GM18951 (cell line): ENCODE measurements around the gene CR1.
"Not testable (repeated sequence)": the region's sequence is repeated elsewhere in the genome, so short reads cannot be mapped to it uniquely, and the experiment has no call there.

Experiments used
- POLR2A ChIP-seq: IDR thresholded peaks from 4 replicates; pipeline ENCODE4 v1.6.1; 2011; ENCODE audit warnings: mild to moderate bottlenecking; ENCODE audit not compliant: insufficient read length, insufficient read depth; ENCODE audit errors: extremely low read depth
- in situ Hi-C: fragments of 300-500 bp; cut with MboI; formaldehyde crosslinking; loops from one replicate; pipeline ENCODE4 v1.12.0; 2022; ENCODE audit warnings: low sequenced_read_pairs, mixed read lengths, inconsistent platforms; ENCODE audit not compliant: unreplicated experiment

Gene CR1

DNA sequence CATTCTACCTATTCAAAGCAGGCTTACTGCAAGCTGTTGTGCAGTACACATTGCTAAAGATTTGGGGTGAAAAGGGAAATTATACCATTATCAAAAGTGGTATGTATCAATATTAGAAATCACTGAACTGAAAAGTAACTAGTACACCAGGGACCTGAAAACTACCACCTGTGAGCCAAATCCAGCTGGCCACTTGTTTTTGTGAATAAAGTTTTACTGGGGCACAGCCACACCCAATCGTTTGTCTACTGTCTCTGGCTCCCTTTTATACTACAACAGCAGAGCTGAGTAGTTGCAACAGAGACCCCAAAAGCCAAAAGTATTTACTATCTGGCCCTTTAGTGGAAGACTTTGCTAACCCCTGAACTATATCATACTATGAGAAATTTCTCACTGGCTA lies 135.2 kb downstream of the CR1 start:
- in situ Hi-C loops: no loop called here
- no peak for TF ChIP-seq POLR2A

GRCh38 chr1:207633226-207633625 lies 137.3 kb downstream of the CR1 start:
- in situ Hi-C loops: no loop called here
- no peak for TF ChIP-seq POLR2A

DNA sequence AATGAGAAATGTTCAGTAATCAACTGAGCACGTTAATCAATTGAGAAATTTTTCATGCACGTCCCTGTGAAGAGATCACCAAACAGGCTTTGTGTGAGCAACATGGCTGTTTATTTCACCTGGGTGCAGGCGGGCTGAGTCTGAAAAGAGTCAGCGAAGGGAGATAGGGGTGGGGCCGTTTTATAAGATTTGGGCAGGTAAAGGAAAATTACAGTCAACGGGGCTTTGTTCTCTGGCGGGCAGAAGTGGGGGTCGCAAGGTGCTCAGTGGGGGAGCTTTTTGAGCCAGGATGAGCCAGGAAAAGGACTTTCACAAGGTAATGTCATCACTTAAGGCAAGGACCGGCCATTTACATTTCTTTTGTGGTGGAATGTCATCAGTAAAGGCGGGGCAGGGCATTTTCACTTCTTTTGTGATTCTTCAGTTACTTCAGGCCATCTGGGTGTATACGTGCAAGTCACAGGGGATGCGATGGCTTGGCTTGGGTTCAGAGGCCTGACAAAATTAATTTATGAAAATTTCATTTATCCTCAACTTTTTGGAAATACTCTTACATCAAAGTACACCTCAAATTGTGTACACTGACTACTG lies 137.8 kb downstream of the CR1 start:
- in situ Hi-C loops: not testable (repeated sequence)

- in situ Hi-C loops: not testable (repeated sequence)
Measured at GRCh38 chr1:207634293-207634692, 138.3 kb downstream of the CR1 start.

DNA sequence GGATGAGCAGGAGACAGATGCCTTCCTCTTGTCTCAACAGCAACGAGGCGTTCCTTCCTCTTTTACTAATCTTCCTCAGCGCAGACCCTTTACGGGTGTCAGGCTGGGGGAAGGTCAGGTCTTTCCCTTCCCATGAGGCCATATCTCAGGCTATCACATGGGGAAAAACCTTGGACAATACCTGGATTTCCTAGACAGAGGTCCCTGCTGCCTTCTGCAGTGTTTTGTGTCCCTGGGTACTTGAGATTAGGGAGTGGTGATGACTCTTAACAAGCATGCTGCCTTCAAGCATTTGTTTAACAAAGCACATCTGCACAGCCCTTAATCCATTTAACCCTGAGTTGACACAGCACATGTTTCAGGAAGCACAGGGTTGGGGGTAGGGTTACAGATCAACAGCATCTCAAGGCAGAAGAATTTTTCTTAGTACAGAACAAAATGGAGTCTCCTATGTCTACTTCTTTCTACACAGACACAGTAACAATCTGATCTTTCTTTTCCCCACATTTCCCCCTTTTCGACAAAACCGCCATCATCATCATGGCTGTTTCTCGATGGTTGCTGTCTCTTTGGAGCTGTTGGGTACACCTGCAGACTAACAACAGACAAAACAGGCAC lies 139.7 kb downstream of the CR1 start:
- in situ Hi-C loops: not testable (repeated sequence)

DNA sequence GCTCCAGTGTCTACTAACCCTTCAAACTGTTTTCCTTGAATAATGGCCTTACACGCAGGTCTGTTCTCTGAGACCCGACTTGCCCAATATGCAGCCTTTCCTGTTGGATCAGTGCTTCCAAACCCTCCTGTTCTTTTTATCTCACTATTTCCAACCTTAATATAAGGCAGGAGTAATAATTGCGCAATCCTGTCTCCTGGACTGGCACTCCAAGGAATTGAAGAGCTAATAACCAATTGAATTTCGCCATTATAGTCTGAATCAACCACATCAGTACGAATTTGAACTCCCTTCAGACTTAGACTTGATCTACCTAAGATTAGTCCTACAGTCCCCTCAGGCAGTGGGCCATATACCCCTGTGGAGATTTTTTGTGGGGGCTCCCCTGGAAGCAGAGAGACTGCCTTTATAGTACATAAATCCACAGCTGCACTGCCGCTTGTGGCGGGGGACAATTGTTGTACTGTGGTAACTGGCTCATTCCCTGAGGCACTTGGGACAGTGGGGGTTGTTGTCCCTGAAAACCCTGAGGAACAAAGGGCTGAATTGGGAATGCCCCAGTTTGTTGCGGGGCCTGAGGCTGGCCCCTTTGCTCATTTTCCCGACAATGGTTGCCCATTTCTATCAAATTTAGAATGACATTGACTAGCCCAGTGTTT lies 142.7 kb downstream of the CR1 start:
- in situ Hi-C loops: not testable (repeated sequence)

- in situ Hi-C loops: not testable (repeated sequence)
Measured at GRCh38 chr1:207639362-207639761, 143.4 kb downstream of the CR1 start.

GRCh38 chr1:207644166-207644851 lies 148.4 kb downstream of the CR1 start:
- TF ChIP-seq POLR2A: no peak
- in situ Hi-C loops: no loop called here

DNA sequence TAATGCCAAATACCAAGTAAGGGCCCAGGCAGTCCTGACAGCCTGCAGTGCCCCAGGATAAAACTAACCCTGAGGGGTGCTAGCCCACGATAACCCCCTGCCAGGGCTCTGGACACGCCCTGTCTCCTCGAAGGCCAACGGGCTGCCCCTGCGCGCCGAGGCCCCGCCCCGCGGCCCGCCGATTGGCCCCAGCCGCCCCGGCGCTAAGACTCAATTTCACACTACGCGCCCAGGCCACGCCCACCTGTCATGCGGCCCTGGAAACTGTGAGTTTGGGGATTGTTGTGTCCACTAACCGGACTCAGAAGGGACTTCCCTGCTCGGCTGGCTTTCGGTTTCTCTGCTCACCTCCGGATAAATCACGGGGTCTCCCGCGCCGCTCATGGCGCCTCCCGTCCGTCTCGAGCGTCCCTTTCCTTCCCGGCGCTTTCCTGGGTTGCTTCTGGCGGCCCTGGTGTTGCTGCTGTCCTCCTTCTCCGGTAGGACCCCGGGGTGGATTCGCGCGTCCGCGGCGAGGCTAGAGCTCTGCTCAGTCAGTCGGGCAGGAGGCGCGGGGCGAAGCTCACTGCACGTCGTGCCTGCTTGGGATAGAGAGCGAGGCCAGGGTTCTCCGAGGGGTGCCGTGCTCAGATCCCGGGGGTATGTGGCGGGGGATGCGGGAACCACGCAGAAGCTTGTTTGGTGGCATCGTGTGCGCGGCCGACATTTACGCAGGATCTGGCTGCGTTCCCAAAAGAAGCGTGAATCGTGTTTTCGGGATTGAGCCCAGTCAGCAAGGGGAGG lies 149.1 kb downstream of the CR1 start, which contains the start of gene CR1L:
Gene CR1L (plus strand): TSS at position 282 of the 783 bp plus-strand sequence. CDS start 101 bp downstream, at position 383.
- in situ Hi-C loops: no loop called here
- TF ChIP-seq POLR2A: no peak

DNA sequence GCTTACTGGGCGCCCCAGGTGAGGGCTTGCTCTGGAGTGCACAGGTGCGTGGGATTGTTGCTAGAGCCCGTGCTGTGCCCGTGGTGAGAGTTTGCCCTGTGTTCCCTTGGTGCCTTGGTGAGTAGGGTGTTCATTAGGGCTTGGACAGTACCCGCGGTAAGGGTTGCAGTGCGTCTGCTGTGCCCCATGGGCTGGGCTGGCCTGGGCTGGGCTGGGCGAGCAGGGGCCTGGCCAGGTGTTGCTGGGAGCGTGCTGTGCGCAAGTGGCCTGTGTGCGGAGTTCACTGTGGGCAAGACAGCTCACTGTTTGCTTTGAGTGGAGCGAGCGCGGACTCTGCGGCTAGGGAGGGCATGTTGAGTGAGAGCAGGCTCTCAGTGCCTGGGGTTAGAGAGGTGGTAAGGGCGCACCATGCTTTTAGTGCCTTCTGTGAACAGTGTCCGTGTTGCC lies 149.7 kb downstream of the CR1 start:
- in situ Hi-C loops: no loop called here
- no peak for TF ChIP-seq POLR2A

- in situ Hi-C loops: no loop called here
- no peak for TF ChIP-seq POLR2A
Measured at GRCh38 chr1:207646171-207646570, 150.2 kb downstream of the CR1 start.

GRCh38 chr1:207646944-207647579 lies 151.1 kb downstream of the CR1 start:
- no peak for TF ChIP-seq POLR2A
- in situ Hi-C loops: no loop called here
